Measurements from ENCODE around the gene CMTM8.

Gene CMTM8

DNA sequence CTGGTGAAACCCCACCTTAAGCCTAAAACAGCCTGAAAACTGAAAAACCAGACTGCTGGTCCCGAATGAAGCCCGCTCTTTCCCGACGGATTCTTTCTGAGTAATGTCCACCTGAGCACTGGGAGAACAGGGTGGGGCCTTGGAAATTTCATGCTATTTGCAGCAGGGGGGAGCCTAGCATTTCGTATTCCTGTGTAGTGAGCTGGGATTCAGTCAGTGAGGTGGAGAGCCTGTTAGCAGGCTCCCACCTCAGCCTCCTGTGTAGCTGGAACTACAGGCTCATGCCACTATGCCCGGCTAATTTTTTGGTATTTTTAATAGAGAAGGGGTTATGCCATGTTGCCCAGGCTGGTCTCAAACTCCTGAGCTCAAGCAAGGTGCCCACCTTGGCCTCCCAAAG is 74.7 kb downstream of the CMTM8 start:
- Histone ChIP-seq H3K27me3 (ENCODE audit: control insufficient read depth, insufficient read depth, low read length) (no peaks in the 10 kb centered on the region), H3K9me3 (ENCODE audit: control insufficient read depth, insufficient read depth, low read length) (no peaks in the 10 kb centered on the region), H3K4me1 (ENCODE audit: control insufficient read depth, insufficient read depth, low read length) (peaks cover 8% of the 10 kb centered on the region), H3K9ac (ENCODE audit: low read depth, low read length) (no peak overlapping the region), H3K36me3 (ENCODE audit: control insufficient read depth, insufficient read depth, low read length) (no peaks in the 10 kb centered on the region), H3K4me3 (ENCODE audit: low read depth, low read length) (no peak overlapping the region)

- Histone ChIP-seq H3K9me3 (ENCODE audit: control insufficient read depth, insufficient read depth, low read length) (no peaks in the 10 kb centered on the region), H3K4me1 (ENCODE audit: control insufficient read depth, insufficient read depth, low read length) (peaks cover 8% of the 10 kb centered on the region), H3K9ac (ENCODE audit: low read depth, low read length) (no peak overlapping the region), H3K4me3 (ENCODE audit: low read depth, low read length) (no peak overlapping the region), H3K27me3 (ENCODE audit: control insufficient read depth, insufficient read depth, low read length) (no peaks in the 10 kb centered on the region), H3K36me3 (ENCODE audit: control insufficient read depth, insufficient read depth, low read length) (no peaks in the 10 kb centered on the region)
Measured at GRCh38 chr3:32313723-32314473, 75.4 kb downstream of the CMTM8 start.

DNA sequence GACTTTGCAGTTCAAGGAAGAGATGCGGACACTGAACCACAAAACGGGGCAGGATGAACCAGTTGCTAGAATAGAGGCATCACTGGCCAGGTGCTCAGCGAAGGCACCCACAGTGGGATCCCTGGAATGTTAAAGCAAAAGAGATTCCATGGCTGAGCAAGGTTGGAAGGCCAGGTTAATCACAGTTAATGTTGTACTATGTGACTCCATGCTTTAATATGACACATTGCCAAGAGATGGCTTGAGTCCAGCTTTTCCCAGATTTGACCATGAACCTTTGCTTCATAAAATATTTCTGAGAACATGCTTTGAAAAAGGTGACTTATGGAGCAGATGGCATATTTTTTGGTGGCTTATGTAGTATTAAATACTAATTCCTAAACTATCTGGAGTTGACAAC is 77.0 kb downstream of the CMTM8 start:
- H3K9ac ChIP-seq (ENCODE audit: low read depth, low read length): no peak overlapping the region
- H3K4me1 ChIP-seq (ENCODE audit: control insufficient read depth, insufficient read depth, low read length): peaks cover 12% of the 10 kb centered on the region
- no peak overlapping the region for H3K4me3 ChIP-seq (ENCODE audit: low read depth, low read length)
- H3K9me3 ChIP-seq (ENCODE audit: control insufficient read depth, insufficient read depth, low read length): no peaks in the 10 kb centered on the region
- H3K36me3 ChIP-seq (ENCODE audit: control insufficient read depth, insufficient read depth, low read length): no peaks in the 10 kb centered on the region
- no peaks in the 10 kb centered on the region for H3K27me3 ChIP-seq (ENCODE audit: control insufficient read depth, insufficient read depth, low read length)

GRCh38 chr3:32316319-32316718 is 77.8 kb downstream of the CMTM8 start:
- Histone ChIP-seq H3K27me3 (ENCODE audit: control insufficient read depth, insufficient read depth, low read length) (no peaks in the 10 kb centered on the region), H3K4me1 (ENCODE audit: control insufficient read depth, insufficient read depth, low read length) (peaks cover 20% of the 10 kb centered on the region), H3K4me3 (ENCODE audit: low read depth, low read length) (no peak overlapping the region), H3K9me3 (ENCODE audit: control insufficient read depth, insufficient read depth, low read length) (no peaks in the 10 kb centered on the region), H3K9ac (ENCODE audit: low read depth, low read length) (no peak overlapping the region), H3K36me3 (ENCODE audit: control insufficient read depth, insufficient read depth, low read length) (no peaks in the 10 kb centered on the region)

GRCh38 chr3:32316976-32317375 is 78.5 kb downstream of the CMTM8 start:
- Histone ChIP-seq H3K9me3 (ENCODE audit: control insufficient read depth, insufficient read depth, low read length) (no peaks in the 10 kb centered on the region), H3K36me3 (ENCODE audit: control insufficient read depth, insufficient read depth, low read length) (no peaks in the 10 kb centered on the region), H3K9ac (ENCODE audit: low read depth, low read length) (no peak overlapping the region), H3K27me3 (ENCODE audit: control insufficient read depth, insufficient read depth, low read length) (no peaks in the 10 kb centered on the region), H3K4me3 (ENCODE audit: low read depth, low read length) (no peak overlapping the region), H3K4me1 (ENCODE audit: control insufficient read depth, insufficient read depth, low read length) (peaks cover 16% of the 10 kb centered on the region)

GRCh38 chr3:32319607-32320006 is 81.1 kb downstream of the CMTM8 start:
- Histone ChIP-seq H3K9me3 (ENCODE audit: control insufficient read depth, insufficient read depth, low read length) (no peaks in the 10 kb centered on the region), H3K27me3 (ENCODE audit: control insufficient read depth, insufficient read depth, low read length) (no peaks in the 10 kb centered on the region), H3K9ac (ENCODE audit: low read depth, low read length) (no peak overlapping the region), H3K36me3 (ENCODE audit: control insufficient read depth, insufficient read depth, low read length) (no peaks in the 10 kb centered on the region), H3K4me3 (ENCODE audit: low read depth, low read length) (no peak overlapping the region), H3K4me1 (ENCODE audit: control insufficient read depth, insufficient read depth, low read length) (peaks cover 17% of the 10 kb centered on the region)

DNA sequence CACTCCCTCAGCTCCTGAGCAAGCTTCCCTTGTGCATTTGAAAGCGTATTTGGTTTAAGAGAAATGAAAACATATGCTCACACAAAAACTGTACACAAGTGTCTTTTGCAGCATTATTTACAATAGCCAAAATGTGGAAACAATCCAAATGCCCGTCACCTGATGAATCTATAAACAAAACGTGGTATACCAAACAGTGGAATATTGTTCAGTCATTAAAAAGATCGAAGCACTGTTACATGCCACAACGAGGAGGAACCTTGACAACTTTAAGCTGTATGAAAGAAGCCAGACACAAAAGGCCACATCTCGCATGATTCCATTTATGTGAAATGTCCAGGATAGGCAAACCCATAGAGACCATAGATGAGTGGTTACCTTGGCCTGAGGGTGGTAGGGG is 81.6 kb downstream of the CMTM8 start:
- H3K9me3 ChIP-seq (ENCODE audit: control insufficient read depth, insufficient read depth, low read length): no peaks in the 10 kb centered on the region
- H3K9ac ChIP-seq (ENCODE audit: low read depth, low read length): no peak overlapping the region
- H3K36me3 ChIP-seq (ENCODE audit: control insufficient read depth, insufficient read depth, low read length): no peaks in the 10 kb centered on the region
- peaks cover 21% of the 10 kb centered on the region for H3K4me1 ChIP-seq (ENCODE audit: control insufficient read depth, insufficient read depth, low read length)
- H3K27me3 ChIP-seq (ENCODE audit: control insufficient read depth, insufficient read depth, low read length): no peaks in the 10 kb centered on the region
- no peak overlapping the region for H3K4me3 ChIP-seq (ENCODE audit: low read depth, low read length)

DNA sequence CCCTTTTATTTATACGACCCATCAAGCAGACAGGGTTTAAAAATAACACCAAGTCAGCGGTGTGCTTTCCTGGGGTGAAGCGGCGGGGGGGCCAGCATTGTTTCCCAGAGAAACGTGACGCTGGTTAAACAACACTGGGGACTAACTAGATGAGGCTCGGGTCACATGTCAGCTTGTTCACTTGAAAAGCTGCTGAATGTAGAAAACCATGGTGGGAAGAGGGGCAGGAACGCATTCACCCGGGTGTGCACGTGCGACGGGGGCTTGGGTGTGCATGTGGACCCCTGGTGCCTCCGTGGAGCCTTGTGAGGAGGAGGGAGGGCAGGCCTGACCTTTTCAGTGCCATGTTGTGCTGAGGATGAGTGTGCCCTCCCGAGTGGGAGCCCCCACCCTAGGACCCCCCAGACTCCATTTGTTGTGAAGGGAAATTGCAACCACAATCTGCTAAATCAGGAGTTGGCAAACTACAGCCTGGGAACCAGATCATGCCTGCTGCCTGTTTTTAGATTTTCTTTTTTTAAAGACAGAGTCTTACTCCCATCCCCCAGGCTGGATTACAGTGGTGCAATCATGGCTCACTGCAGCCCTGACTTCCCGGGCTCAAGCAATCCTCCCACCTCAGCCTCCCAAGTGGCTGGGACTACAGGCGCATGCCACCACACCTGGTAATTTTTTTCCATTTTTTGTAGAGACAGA is 82.8 kb downstream of the CMTM8 start:
- Histone ChIP-seq H3K27me3 (ENCODE audit: control insufficient read depth, insufficient read depth, low read length) (no peaks in the 10 kb centered on the region), H3K36me3 (ENCODE audit: control insufficient read depth, insufficient read depth, low read length) (no peaks in the 10 kb centered on the region), H3K4me1 (ENCODE audit: control insufficient read depth, insufficient read depth, low read length) (peaks cover 31% of the 10 kb centered on the region), H3K9ac (ENCODE audit: low read depth, low read length) (no peak overlapping the region), H3K9me3 (ENCODE audit: control insufficient read depth, insufficient read depth, low read length) (no peaks in the 10 kb centered on the region), H3K4me3 (ENCODE audit: low read depth, low read length) (no peak overlapping the region)

GRCh38 chr3:32322311-32322710 is 83.8 kb downstream of the CMTM8 start:
- Histone ChIP-seq H3K36me3 (ENCODE audit: control insufficient read depth, insufficient read depth, low read length) (no peaks in the 10 kb centered on the region), H3K27me3 (ENCODE audit: control insufficient read depth, insufficient read depth, low read length) (no peaks in the 10 kb centered on the region), H3K9ac (ENCODE audit: low read depth, low read length) (no peak overlapping the region), H3K4me3 (ENCODE audit: low read depth, low read length) (no peak overlapping the region), H3K4me1 (ENCODE audit: control insufficient read depth, insufficient read depth, low read length) (peaks cover 31% of the 10 kb centered on the region), H3K9me3 (ENCODE audit: control insufficient read depth, insufficient read depth, low read length) (no peaks in the 10 kb centered on the region)

DNA sequence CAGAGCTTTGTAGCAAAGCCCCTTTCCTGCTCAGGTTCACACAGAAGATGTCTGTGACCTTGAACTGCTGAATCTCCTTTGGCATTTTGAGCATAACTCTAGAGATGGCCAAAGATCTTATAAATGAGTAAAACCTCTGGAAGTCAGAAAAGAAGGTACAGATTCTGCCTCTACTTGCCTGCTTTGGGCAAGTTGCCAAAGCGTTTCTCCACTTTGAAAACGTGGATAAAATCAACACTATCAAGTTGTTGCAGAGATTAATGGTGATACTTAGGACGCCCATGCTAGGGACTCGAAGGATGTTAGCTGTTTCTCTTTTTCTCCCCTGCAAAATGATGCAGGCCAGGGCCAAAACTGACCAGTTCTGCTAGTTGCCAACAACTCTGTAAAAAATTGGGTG is 85.1 kb downstream of the CMTM8 start:
- Histone ChIP-seq H3K4me1 (ENCODE audit: control insufficient read depth, insufficient read depth, low read length) (peaks cover 31% of the 10 kb centered on the region), H3K9ac (ENCODE audit: low read depth, low read length) (no peak overlapping the region), H3K27me3 (ENCODE audit: control insufficient read depth, insufficient read depth, low read length) (no peaks in the 10 kb centered on the region), H3K9me3 (ENCODE audit: control insufficient read depth, insufficient read depth, low read length) (no peaks in the 10 kb centered on the region), H3K4me3 (ENCODE audit: low read depth, low read length) (no peak overlapping the region), H3K36me3 (ENCODE audit: control insufficient read depth, insufficient read depth, low read length) (no peaks in the 10 kb centered on the region)

GRCh38 chr3:32325201-32325600 is 86.7 kb downstream of the CMTM8 start:
- Histone ChIP-seq H3K27me3 (ENCODE audit: control insufficient read depth, insufficient read depth, low read length) (no peaks in the 10 kb centered on the region), H3K4me1 (ENCODE audit: control insufficient read depth, insufficient read depth, low read length) (peaks cover 29% of the 10 kb centered on the region), H3K9me3 (ENCODE audit: control insufficient read depth, insufficient read depth, low read length) (no peaks in the 10 kb centered on the region), H3K9ac (ENCODE audit: low read depth, low read length) (no peak overlapping the region), H3K36me3 (ENCODE audit: control insufficient read depth, insufficient read depth, low read length) (no peaks in the 10 kb centered on the region), H3K4me3 (ENCODE audit: low read depth, low read length) (no peak overlapping the region)

- Histone ChIP-seq H3K4me3 (ENCODE audit: low read depth, low read length) (no peak overlapping the region), H3K36me3 (ENCODE audit: control insufficient read depth, insufficient read depth, low read length) (no peaks in the 10 kb centered on the region), H3K9me3 (ENCODE audit: control insufficient read depth, insufficient read depth, low read length) (no peaks in the 10 kb centered on the region), H3K9ac (ENCODE audit: low read depth, low read length) (no peak overlapping the region), H3K27me3 (ENCODE audit: control insufficient read depth, insufficient read depth, low read length) (no peaks in the 10 kb centered on the region), H3K4me1 (ENCODE audit: control insufficient read depth, insufficient read depth, low read length) (peaks cover 22% of the 10 kb centered on the region)
Measured at GRCh38 chr3:32325927-32326326, 87.4 kb downstream of the CMTM8 start.
